ENCODE data around the gene CXXC5.

Gene CXXC5

GRCh38 chr5:139644001-139644456, 4.1 kb upstream of the CXXC5 start:
- H3K4me3 ChIP-seq (IDR thresholded peaks at IDR 0.05; ENCODE audit: insufficient read depth, low read depth, low read length) = no peak overlapping the region
- no peak overlapping the region for H3K27ac ChIP-seq
- no peaks in the 10 kb centered on the region for H3K27me3 ChIP-seq (ENCODE audit: insufficient read depth, low read depth)
- TF ChIP-seq CTCF (conservative IDR thresholded peaks at IDR 0.05; ENCODE audit: low read depth, low read length) = no peak
- H3K79me2 ChIP-seq (ENCODE audit: insufficient read depth, low read depth) = peaks cover 4% of the 10 kb centered on the region; the same call in 1 of the 2 replicates
- H3K4me2 ChIP-seq = no peak overlapping the region
- no peaks in the 10 kb centered on the region for H4K20me1 ChIP-seq (ENCODE audit: insufficient read depth)
- peaks cover 40% of the 10 kb centered on the region for H3K4me1 ChIP-seq (ENCODE audit: low read depth, poor library complexity, severe bottlenecking)
- H3K36me3 ChIP-seq (ENCODE audit: insufficient read depth) = no peaks in the 10 kb centered on the region
- H3K9ac ChIP-seq = no peak overlapping the region
- H2AFZ ChIP-seq (ENCODE audit: low read depth) = no peak overlapping the region

GRCh38 chr5:139644646-139645429, 3.3 kb upstream of the CXXC5 start:
- no peak overlapping the region for H3K9ac ChIP-seq
- H3K27me3 ChIP-seq (ENCODE audit: insufficient read depth, low read depth) = no peaks in the 10 kb centered on the region
- H2AFZ ChIP-seq (ENCODE audit: low read depth) = no peak overlapping the region
- H3K4me2 ChIP-seq = no peak overlapping the region
- TF ChIP-seq CTCF (conservative IDR thresholded peaks at IDR 0.05; ENCODE audit: low read depth, low read length) = no peak
- H3K79me2 ChIP-seq (ENCODE audit: insufficient read depth, low read depth) = peaks cover 13% of the 10 kb centered on the region
- H3K4me1 ChIP-seq (ENCODE audit: low read depth, poor library complexity, severe bottlenecking) = peaks cover 32% of the 10 kb centered on the region
- H3K4me3 ChIP-seq (IDR thresholded peaks at IDR 0.05; ENCODE audit: insufficient read depth, low read depth, low read length) = no peak overlapping the region
- no peak overlapping the region for H3K27ac ChIP-seq
- H3K36me3 ChIP-seq (ENCODE audit: insufficient read depth) = no peaks in the 10 kb centered on the region
- H4K20me1 ChIP-seq (ENCODE audit: insufficient read depth) = no peaks in the 10 kb centered on the region

GRCh38 chr5:139645430-139645871, 2.7 kb upstream of the CXXC5 start:
- H3K27ac ChIP-seq = no peak overlapping the region
- H3K79me2 ChIP-seq (ENCODE audit: insufficient read depth, low read depth) = peaks cover 19% of the 10 kb centered on the region
- no peak overlapping the region for H3K4me3 ChIP-seq (IDR thresholded peaks at IDR 0.05; ENCODE audit: insufficient read depth, low read depth, low read length)
- H2AFZ ChIP-seq (ENCODE audit: low read depth) = no peak overlapping the region
- TF ChIP-seq CTCF (conservative IDR thresholded peaks at IDR 0.05; ENCODE audit: low read depth, low read length) = no peak
- no peaks in the 10 kb centered on the region for H4K20me1 ChIP-seq (ENCODE audit: insufficient read depth)
- H3K9ac ChIP-seq = no peak overlapping the region
- no peak overlapping the region for H3K4me2 ChIP-seq
- peaks cover 30% of the 10 kb centered on the region for H3K4me1 ChIP-seq (ENCODE audit: low read depth, poor library complexity, severe bottlenecking)
- H3K27me3 ChIP-seq (ENCODE audit: insufficient read depth, low read depth) = no peaks in the 10 kb centered on the region
- no peaks in the 10 kb centered on the region for H3K36me3 ChIP-seq (ENCODE audit: insufficient read depth)

- no peak overlapping the region for H3K27ac ChIP-seq
- H3K4me1 ChIP-seq (ENCODE audit: low read depth, poor library complexity, severe bottlenecking) = peaks cover 35% of the 10 kb centered on the region
- H3K36me3 ChIP-seq (ENCODE audit: insufficient read depth) = no peaks in the 10 kb centered on the region
- no peak overlapping the region for H2AFZ ChIP-seq (ENCODE audit: low read depth)
- no peak for TF ChIP-seq CTCF (conservative IDR thresholded peaks at IDR 0.05; ENCODE audit: low read depth, low read length)
- H3K4me2 ChIP-seq = no peak overlapping the region
- no peak overlapping the region for H3K4me3 ChIP-seq (IDR thresholded peaks at IDR 0.05; ENCODE audit: insufficient read depth, low read depth, low read length)
- peaks cover 25% of the 10 kb centered on the region for H3K79me2 ChIP-seq (ENCODE audit: insufficient read depth, low read depth)
- H3K27me3 ChIP-seq (ENCODE audit: insufficient read depth, low read depth) = no peaks in the 10 kb centered on the region
- H4K20me1 ChIP-seq (ENCODE audit: insufficient read depth) = no peaks in the 10 kb centered on the region
- H3K9ac ChIP-seq = no peak overlapping the region
Observed at GRCh38 chr5:139646111-139646510, 2.0 kb upstream of the CXXC5 start.

Data from KMS-11 (cell line).